K562 (cell line): ENCODE results near the gene NKX2-1. TPM values are rescaled to one million over a fixed set of nuclear protein-coding genes. Genes with fewer than 3 reads are reported as not detected.

Experiments
- ATAC-seq: fragments of 200-7000 bp; cut with Tn5 transposase; 3 replicates; pipeline ENCODE4 v1.9.1; 2020; ENCODE audit warnings: moderate library complexity
- BruUV-seq: library from RNA; stranded (reverse); fragments of 400-500 nt; replicated peaks from 2 replicates; lab custom pipeline; 2021; lab: Mats Ljungman, UMichigan
- CTCF ChIA-PET: fragments of 300-600 bp; formaldehyde crosslinking; extraction: SDS; loops from one replicate; lab custom pipeline; 2021; ENCODE audit warnings: low intra/inter-chr PET ratio; lab: Yijun Ruan, JAX
- POLR2A ChIA-PET: fragments of 300-600, 350-650 bp; sonication (Branson Sonifier 250); formaldehyde crosslinking; extraction: SDS; loops from one replicate; lab custom pipeline; 2021; ENCODE audit warnings: antibody characterized with exemption, inconsistent platforms; lab: Yijun Ruan, JAX
- DNase-seq, 4 experiments: peaks; one replicate each; pipeline versions ENCODE4 v3.0.0 to v3.0.0-alpha.2; 2011 to 2018; ENCODE audit warnings: low spot score in 3 of 4, mixed read lengths in 3 of 4; ENCODE audit errors: extremely low read depth in 1 of 4
- FAIRE-seq: peaks from 2 replicates; lab custom pipeline; 2011; peaks lifted over from hg19 to GRCh38; lab: Jason Lieb, UNC
- H2AFZ ChIP-seq: 2 replicates; pipeline ENCODE4 v1.6.0; 2011; ENCODE audit warnings: low read depth, low read length, control low read depth, inconsistent platforms
- H3K27ac ChIP-seq: fragments of 200-600 bp; 3 replicates; pipeline ENCODE4 v1.8.0; 2011; ENCODE audit warnings: low read depth, mild to moderate bottlenecking, control low read depth, inconsistent platforms, low read length, moderate library complexity, mixed read lengths; ENCODE audit errors: extremely low read depth
- H3K27me3 ChIP-seq, 2 experiments: fragments of 300-600 bp in 1 of 2; 2 replicates in 1 of 2; 3 replicates in 1 of 2; pipeline versions ENCODE4 v1.6.0 to v1.8.0; 2011; ENCODE audit warnings: inconsistent platforms in 2 of 2, low read length in 2 of 2, mild to moderate bottlenecking in 1 of 2, mixed read lengths in 1 of 2, moderate library complexity in 1 of 2; ENCODE audit not compliant: control insufficient read depth in 2 of 2, insufficient read depth in 2 of 2
- H3K36me3 ChIP-seq: fragments of 300-600 bp; 3 replicates; pipeline ENCODE4 v1.8.0; 2011; ENCODE audit warnings: mild to moderate bottlenecking, low read length, inconsistent platforms; ENCODE audit not compliant: control insufficient read depth, insufficient read depth
- H3K4me1 ChIP-seq, 2 experiments: fragments of 200-600 bp in 1 of 2; replicated peaks in 1 of 2; 2 replicates in 1 of 2; 3 replicates in 1 of 2; pipeline versions ENCODE4 v1.5.1 to v1.8.0; 2011; ENCODE audit warnings: inconsistent platforms in 2 of 2, low read length in 2 of 2, mild to moderate bottlenecking in 1 of 2, mixed read lengths in 1 of 2, moderate library complexity in 1 of 2; ENCODE audit not compliant: control insufficient read depth in 2 of 2, insufficient read depth in 2 of 2
- H3K4me2 ChIP-seq: 2 replicates; pipeline ENCODE4 v1.6.1; 2011; ENCODE audit warnings: low read length, control low read depth, inconsistent platforms, mixed read lengths; ENCODE audit not compliant: insufficient read depth
- H3K4me3 ChIP-seq: fragments of 200-600 bp; sonication (generic), shearing (Covaris generic); 2 replicates; pipeline ENCODE4 v1.5.1; 2016; ENCODE audit warnings: control low read depth, inconsistent platforms
- H3K79me2 ChIP-seq: fragments of 200-600 bp; 3 replicates; pipeline ENCODE4 v1.8.0; 2011; ENCODE audit warnings: low read length, inconsistent platforms; ENCODE audit not compliant: control insufficient read depth, insufficient read depth
- H3K9ac ChIP-seq, 2 experiments: 2 replicates each; pipeline versions ENCODE4 v1.6.0 to v1.6.1; 2011; ENCODE audit warnings: low read depth in 2 of 2, low read length in 2 of 2, control low read depth in 1 of 2, inconsistent platforms in 1 of 2, mild to moderate bottlenecking in 1 of 2, mixed read lengths in 1 of 2; ENCODE audit not compliant: insufficient read depth in 1 of 2
- H3K9me1 ChIP-seq: one replicate; pipeline ENCODE4 v1.6.0; 2011; ENCODE audit warnings: inconsistent platforms, mild to moderate bottlenecking, low read length, moderate library complexity; ENCODE audit not compliant: control insufficient read depth, insufficient read depth
- H3K9me3 ChIP-seq: replicated peaks from 2 replicates; pipeline ENCODE4 v1.5.1; 2011; ENCODE audit warnings: low read depth, low read length, inconsistent platforms; ENCODE audit not compliant: control insufficient read depth, insufficient read depth
- H4K20me1 ChIP-seq: replicated peaks from 2 replicates; pipeline ENCODE4 v1.6.1; 2011; ENCODE audit warnings: low read length, inconsistent platforms, mixed read lengths; ENCODE audit not compliant: control insufficient read depth, insufficient read depth
- BCLAF1 ChIP-seq, 2 experiments: fragments of 450-650 bp in 1 of 2; IDR thresholded peaks; 2 replicates each; pipeline ENCODE4 v1.6.1; 2011 to 2017; ENCODE audit warnings: low read depth in 2 of 2, antibody characterized with exemption in 1 of 2, borderline replicate concordance in 1 of 2, low read length in 1 of 2, mild to moderate bottlenecking in 1 of 2, mixed read lengths in 1 of 2; ENCODE audit not compliant: control insufficient read depth in 1 of 2
- FOSL1 ChIP-seq: fragments of 200-800 bp; sonication (Bioruptor generic); conservative IDR thresholded peaks from 2 replicates; pipeline ENCODE4 v1.6.1; 2016; ENCODE audit warnings: missing genetic modification characterization, missing compliant biosample characterization
- FUS ChIP-seq: fragments of 200-400 bp; formaldehyde crosslinking; optimal IDR thresholded peaks from 2 replicates; pipeline ENCODE3; 2017; ENCODE audit warnings: low read depth, low read length
- MLLT1 ChIP-seq, 2 experiments: fragments of 450-650 bp; IDR thresholded peaks; 2 replicates each; pipeline ENCODE4 v1.6.1; 2016
- RBM22 ChIP-seq: fragments of 200-400 bp; formaldehyde crosslinking; IDR thresholded peaks from 2 replicates; pipeline ENCODE4 v1.6.1; 2018; ENCODE audit warnings: low read length, low read depth; ENCODE audit not compliant: poor library complexity, severe bottlenecking
- SP2 ChIP-seq: IDR thresholded peaks from 2 replicates; pipeline ENCODE4 v1.6.1; 2011; ENCODE audit warnings: mild to moderate bottlenecking, low read depth, low read length, moderate library complexity; ENCODE audit not compliant: poor library complexity, severe bottlenecking; ENCODE audit errors: extremely low read depth
- STAT5A ChIP-seq: IDR thresholded peaks from 2 replicates; pipeline ENCODE4 v1.6.1; 2012; ENCODE audit warnings: low read length, inconsistent platforms, borderline replicate concordance
- YBX1 ChIP-seq: fragments of 450-650 bp; IDR thresholded peaks from 2 replicates; pipeline ENCODE4 v1.7.1; 2016; ENCODE audit warnings: mild to moderate bottlenecking
- ZHX1 ChIP-seq: fragments of 150-350 bp; conservative IDR thresholded peaks from 2 replicates; pipeline ENCODE4 v1.6.1; 2014; ENCODE audit warnings: low read length
- ZNF436 ChIP-seq: fragments of 250-450, 450-650 bp; sonication (Bioruptor Pico); formaldehyde crosslinking; IDR thresholded peaks from 2 replicates; pipeline ENCODE4 v1.7.0; 2020; ENCODE audit warnings: mild to moderate bottlenecking
- WGBS: fragments of 100-300 bp; shearing (Covaris generic); methylation state at CpG from one replicate; pipeline ENCODE4 v1.1.6; 2016; ENCODE audit warnings: low coverage, mixed read lengths; ENCODE audit not compliant: insufficient coverage; ENCODE audit errors: missing lambda C conversion rate; 5-methylcytosine and 5-hydroxymethylcytosine counted together
- in situ Hi-C: fragments of 300-500 bp; cut with MboI; formaldehyde crosslinking; loops from 4 replicates; pipeline ENCODE4 v1.15.0; 2018; ENCODE audit warnings: inconsistent platforms, mixed read lengths
- intact Hi-C: fragments of 100-400 bp; cut with micrococcal nuclease; formaldehyde crosslinking; loops from 2 replicates; pipeline ENCODE4 v1.14.2; 2022
- polyA plus RNA-seq, 8 experiments: library from polyadenylated mRNA; depleted of rRNA in 4 of 8; stranded (reverse) in 5 of 8; unstranded in 3 of 8; fragments of >200 nt; fragmentation: Nextera tagmentation in 2 of 8; fragmentation: Illumina TruSeq in 1 of 8; extraction: Ambion mirVana in 2 of 8; extraction: Trizol in 1 of 8; gene quantifications; 2 replicates each; pipeline versions ENCODE4 v1.2.1 to v1.2.3, GENCODE V29; 2011 to 2014; ENCODE audit warnings: inconsistent platforms in 1 of 8, missing spikeins in 1 of 8
- total RNA-seq, 7 experiments: library from RNA; depleted of rRNA in 6 of 7; stranded (reverse); fragments of >200 nt in 6 of 7; fragmentation: Illumina TruSeq in 2 of 7; extraction: Trizol in 2 of 7; gene quantifications; 2 replicates each; pipeline versions ENCODE4 v1.2.1 to v1.2.3, GENCODE V29; 2011 to 2021; ENCODE audit warnings: low replicate concordance in 1 of 7
- TF ChIP-seq, protein P1 (sequence below): fragments of 250-450 bp; sonication (Bioruptor Pico); IDR thresholded peaks from 2 replicates; pipeline ENCODE4 v1.5.1; 2021; ENCODE audit warnings: mild to moderate bottlenecking

The NKX2-1 gene
- total and polyA plus RNA-seq, 9 of the 15 experiments (the other 6 are each of a cell fraction or from before 2014, with no cell fraction given): 0.11 TPM; not detected in 8

- Histone ChIP-seq H3K9me1 (no peaks in the 10 kb centered on the region), H4K20me1 (no peaks in the 10 kb centered on the region), H3K4me1 (no peaks in the 10 kb centered on the region; a peak in 2 of 5 replicates), H3K4me2 (no peak overlapping the region), H3K4me3 (no peak overlapping the region), H3K27me3 (peaks cover 32 to 55% of the 10 kb centered on the region in 2 experiments), H3K9ac (no peak overlapping the region), H3K79me2 (no peaks in the 10 kb centered on the region), H3K27ac (no peak overlapping the region), H2AFZ (no peak overlapping the region), H3K9me3 (no peaks in the 10 kb centered on the region), H3K36me3 (no peaks in the 10 kb centered on the region)
- ChIA-PET CTCF (no interaction called here), POLR2A (interaction anchor here (0.7 kb wide), 1 partner anchor 13 kb away, joined by 4 read pairs; no protein-coding TSS in a partner anchor)
- in situ Hi-C loops (no loop called here), intact Hi-C loops (no loop called here)
- no peak for ATAC-seq
- no TSS peak for BruUV-seq
- WGBS: 5% methylated on average over 7 of the region's 10 CpGs
- no peak for FAIRE-seq
- no peak for DNase-seq
- TF ChIP-seq, protein P1, sequence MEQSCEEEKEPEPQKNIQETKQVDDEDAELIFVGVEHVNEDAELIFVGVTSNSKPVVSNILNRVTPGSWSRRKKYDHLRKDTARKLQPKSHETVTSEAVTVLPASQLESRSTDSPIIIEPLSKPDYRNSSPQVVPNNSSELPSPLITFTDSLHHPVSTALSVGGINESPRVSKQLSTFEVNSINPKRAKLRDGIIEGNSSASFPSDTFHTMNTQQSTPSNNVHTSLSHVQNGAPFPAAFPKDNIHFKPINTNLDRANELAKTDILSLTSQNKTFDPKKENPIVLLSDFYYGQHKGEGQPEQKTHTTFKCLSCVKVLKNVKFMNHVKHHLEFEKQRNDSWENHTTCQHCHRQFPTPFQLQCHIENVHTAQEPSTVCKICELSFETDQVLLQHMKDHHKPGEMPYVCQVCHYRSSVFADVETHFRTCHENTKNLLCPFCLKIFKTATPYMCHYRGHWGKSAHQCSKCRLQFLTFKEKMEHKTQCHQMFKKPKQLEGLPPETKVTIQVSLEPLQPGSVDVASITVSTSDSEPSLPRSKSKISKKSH (CRISPR knock-in tag): no peak
- TF ChIP-seq STAT5A: no peak
- TF ChIP-seq FOSL1: no peak
- no peak for TF ChIP-seq MLLT1 (IDR thresholded peaks at IDR 0.05)
- no peak for TF ChIP-seq FUS
- TF ChIP-seq BCLAF1 (IDR thresholded peaks at IDR 0.05; ENCODE audit: borderline replicate concordance in 1 of 2, control insufficient read depth in 1 of 2, low read depth in 2 of 2, low read length in 1 of 2): no peak
- TF ChIP-seq SP2: no peak
- no peak for TF ChIP-seq ZNF436 (CRISPR knock-in tag)
- no peak for TF ChIP-seq ZHX1
- TF ChIP-seq RBM22: no peak
- no peak for TF ChIP-seq YBX1
Measured at GRCh38 chr14:36506732-36507614, 13.1 kb downstream of the NKX2-1 start.
